ENCODE measurements around the gene DNAAF8.

DNA sequence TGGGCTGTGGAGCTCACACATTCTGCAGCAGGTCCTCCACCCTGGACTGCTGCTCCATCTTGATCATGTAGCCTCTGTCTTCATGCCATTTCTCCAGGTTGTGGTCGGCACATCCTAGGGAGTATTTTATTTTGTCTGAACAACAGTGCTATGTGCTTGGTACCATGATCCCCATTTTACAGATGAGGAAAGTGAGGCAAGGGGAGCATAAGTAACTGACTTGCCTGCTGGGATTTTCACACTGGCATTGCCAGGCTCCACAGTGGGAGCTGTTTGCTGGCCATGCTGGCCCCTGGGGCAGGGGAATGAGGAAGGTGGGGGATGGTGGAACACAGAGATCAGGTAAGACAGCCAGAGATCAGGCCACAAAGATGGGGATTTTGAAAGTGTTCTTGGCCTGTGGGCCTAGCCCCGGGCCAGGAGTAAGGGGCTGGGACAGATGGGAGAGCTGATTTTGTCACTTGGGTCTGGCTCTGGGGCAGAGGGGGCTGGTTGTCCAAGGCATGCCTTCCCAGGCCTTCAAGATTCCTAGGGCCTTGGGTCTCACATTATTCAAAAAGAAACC lies 41.9 kb downstream of the DNAAF8 start:
- TF ChIP-seq, protein P1, sequence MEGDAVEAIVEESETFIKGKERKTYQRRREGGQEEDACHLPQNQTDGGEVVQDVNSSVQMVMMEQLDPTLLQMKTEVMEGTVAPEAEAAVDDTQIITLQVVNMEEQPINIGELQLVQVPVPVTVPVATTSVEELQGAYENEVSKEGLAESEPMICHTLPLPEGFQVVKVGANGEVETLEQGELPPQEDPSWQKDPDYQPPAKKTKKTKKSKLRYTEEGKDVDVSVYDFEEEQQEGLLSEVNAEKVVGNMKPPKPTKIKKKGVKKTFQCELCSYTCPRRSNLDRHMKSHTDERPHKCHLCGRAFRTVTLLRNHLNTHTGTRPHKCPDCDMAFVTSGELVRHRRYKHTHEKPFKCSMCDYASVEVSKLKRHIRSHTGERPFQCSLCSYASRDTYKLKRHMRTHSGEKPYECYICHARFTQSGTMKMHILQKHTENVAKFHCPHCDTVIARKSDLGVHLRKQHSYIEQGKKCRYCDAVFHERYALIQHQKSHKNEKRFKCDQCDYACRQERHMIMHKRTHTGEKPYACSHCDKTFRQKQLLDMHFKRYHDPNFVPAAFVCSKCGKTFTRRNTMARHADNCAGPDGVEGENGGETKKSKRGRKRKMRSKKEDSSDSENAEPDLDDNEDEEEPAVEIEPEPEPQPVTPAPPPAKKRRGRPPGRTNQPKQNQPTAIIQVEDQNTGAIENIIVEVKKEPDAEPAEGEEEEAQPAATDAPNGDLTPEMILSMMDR (IDR thresholded peaks at IDR 0.05) = no peak
- TF ChIP-seq POLR2A (IDR thresholded peaks at IDR 0.05) = no peak
